Activated CD4-positive, CD25-positive, alpha-beta regulatory T cell treated with anti-CD3 and anti-CD28 coated beads, Interleukin-2, amount 50 U/mL, for 24 hours (primary cell): ENCODE results near the gene FLT3.
A peak's percentile ranks its signal among the peaks of the same experiment; 100 is the strongest.
"Not testable (repeated sequence)": the region's sequence is repeated elsewhere in the genome, so short reads cannot be mapped to it uniquely, and the experiment has no call there.

Experiments used
- ATAC-seq, 2 donors: fragments of 150-1000 bp; cut with Tn5 transposase; one replicate each; pipeline ENCODE4 v1.10.0; 2021; ENCODE audit warnings: mild to moderate bottlenecking in 1 of 2, moderate library complexity in 1 of 2

FLT3 gene

DNA sequence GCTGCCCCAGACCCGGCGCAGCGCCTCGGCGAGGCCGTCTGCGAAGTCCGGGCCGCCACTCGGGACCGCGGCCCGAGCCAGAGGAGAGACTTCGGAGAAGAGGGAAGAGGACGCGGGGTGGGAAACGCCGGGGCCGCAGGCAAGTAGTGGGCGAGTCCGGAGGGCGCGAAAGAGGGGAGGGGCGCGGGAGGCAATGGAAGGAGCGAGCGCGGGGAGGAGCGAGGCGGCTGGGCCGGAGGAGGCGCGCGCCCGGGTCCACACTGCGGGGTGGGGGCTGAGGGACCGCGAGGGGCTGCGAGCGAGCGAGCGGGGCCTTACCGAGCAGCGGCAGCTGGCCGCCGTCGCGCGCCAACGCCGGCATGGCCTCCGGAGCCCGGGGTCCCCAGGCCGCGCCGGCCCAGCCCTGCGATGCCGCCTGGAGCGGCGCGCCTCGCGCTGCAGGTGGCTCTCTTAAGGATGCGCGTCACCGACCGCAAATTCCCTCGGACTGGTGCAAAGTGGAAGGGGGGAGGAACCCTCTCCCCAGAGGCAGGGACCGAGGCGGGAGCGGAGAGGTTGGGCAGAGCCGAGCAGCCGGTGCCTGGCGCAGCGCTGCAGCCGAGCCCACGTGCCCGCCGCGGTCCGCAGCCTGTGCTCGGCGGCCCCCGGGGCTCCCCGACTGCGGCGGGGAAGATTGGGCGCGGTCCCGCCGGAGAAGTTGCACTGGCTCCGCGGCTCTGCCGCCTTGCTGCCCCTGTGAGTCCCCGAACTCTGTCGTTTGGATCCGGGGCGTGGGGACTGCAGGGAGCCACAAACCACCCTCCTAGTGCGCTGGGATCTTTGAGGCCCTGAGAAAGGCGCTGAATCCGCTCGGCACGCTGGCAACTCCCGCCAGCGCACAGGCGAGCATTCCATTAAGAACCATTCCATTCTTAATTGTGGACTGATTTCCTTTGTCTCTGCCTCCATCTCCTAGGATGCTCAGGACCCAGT, at the start of gene FLT3:
Gene FLT3, minus strand, starts transcription at position 427 of the 972 bp plus-strand sequence. Its CDS starts 66 bp downstream, at position 361.
- peak; percentile 33 to 55 for ATAC-seq

DNA sequence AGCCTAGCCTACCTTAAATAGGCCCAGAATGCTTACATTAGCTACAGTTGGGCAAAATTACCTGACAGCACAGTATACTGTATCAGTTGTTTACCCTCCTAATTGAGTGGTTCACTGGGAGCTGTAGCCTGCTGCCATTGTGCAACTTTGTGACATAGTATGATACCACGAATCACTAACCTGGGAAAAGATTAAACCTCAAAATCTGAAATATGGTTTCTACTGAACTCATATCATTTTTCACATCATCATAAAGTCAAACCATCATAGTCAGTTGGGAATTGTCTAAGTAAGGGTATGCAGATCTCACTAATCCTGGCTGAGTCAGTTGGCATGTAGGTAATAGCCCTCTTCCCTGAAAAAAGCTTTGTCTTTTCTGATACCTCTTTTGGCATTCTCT, 47.1 kb upstream of the FLT3 start:
- ATAC-seq, result peak; percentile 67 to 79

DNA sequence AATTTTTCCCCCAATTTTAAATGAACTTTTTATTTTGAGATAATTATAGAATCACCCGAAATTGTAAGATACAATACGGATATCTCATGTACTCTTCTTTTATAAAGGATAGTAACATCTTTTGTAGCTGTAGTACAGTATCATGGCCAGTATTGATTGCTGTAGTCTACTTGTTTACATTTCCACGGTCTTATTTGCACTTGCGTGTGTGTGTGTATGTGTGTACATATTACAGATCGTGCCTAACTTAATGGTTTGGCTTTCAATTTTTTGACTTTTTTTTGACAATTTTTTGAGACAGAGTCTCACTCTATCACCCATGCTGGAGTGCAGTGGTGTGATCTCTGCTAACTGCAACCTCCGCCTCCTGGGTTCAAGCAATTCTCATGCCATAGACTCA, 44.7 kb upstream of the FLT3 start:
- no peak for ATAC-seq

DNA sequence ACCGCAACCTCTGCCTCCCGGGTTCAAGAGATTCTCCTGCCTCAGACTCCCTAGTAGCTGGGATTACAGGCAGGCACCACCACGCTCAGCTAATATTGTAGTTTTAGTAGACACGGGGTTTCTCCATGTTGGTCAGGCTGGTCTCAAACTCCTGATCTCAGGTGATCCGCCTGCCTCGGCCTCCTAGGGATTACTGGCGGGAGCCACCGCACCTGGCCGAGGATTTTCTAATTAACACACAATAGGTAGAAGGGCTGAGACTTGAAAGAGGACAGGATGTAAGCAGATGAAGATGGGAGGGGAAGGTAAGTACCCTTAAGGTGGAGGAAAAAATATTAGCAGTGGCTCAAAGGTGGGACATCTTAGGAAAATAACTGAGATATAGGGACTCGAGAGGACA, 41.2 kb upstream of the FLT3 start:
- ATAC-seq, result not testable (repeated sequence)

DNA sequence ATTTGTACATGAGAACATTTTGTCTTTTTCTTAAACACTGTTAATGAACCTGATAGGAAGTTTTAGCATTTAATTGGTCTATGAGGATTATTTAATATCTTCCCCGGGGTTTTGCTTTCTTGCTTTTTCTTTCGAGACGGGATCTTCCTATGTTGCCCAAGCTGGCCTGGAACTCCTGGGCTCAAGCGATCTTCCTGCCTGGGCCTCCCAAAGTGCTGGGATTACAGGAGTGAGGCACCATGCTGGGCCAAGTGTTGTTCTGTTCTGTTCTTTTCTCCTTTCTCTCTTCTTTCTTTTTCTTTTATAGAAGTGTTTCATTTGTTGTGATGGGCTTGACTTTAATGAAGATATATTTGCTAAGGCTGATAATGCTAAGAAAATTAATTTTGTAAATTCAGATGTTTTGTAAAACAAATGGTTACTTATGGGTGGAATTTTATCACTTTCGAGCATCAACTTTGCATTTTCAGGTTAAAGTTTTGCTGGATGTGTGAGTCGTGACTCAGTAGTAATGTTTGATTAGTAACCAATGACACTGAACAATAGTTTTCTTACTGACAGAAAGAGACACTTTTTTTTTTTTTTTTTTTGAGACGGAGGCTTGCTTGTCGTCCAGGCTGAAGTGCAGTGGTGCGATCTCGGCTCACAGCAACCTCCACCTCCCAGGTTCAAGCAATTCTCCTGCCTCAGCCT, 40.2 kb upstream of the FLT3 start:
- ATAC-seq, result no peak

DNA sequence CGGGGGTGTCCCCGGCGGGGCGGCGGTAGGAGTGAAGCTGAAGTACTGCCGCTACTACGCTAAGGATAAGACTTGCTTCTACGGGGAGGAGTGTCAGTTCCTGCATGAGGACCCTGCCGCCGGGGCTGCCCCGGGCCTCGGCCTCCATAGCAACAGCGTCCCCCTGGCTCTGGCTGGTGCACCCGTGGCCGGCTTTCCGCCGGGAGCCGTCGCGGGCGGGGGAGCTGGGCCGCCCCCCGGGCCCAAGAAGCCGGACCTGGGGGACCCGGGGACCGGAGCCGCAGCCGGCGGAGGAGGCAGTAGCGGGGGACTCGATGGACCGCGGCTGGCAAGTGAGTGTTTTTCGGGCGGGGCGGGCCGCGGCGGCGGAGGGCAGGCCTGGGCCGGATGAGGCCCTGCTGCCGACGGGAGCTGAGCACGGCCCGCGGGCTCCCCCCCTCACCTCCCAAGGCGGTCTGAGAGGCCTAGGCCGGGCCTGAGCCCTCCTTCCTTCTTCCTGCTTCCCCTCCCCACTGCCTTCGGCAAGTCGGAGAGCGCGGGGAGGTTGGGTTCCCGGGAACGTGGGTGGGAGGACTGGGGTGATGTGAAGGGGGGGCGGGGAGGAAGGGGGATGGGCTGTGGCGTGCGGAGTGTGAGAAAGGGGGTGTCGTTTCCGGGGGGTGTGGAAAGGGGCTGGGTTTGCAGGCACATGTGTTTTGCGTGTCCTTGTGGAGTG, 38.5 kb upstream of the FLT3 start:
- peak; percentile 66 to 71 for ATAC-seq

DNA sequence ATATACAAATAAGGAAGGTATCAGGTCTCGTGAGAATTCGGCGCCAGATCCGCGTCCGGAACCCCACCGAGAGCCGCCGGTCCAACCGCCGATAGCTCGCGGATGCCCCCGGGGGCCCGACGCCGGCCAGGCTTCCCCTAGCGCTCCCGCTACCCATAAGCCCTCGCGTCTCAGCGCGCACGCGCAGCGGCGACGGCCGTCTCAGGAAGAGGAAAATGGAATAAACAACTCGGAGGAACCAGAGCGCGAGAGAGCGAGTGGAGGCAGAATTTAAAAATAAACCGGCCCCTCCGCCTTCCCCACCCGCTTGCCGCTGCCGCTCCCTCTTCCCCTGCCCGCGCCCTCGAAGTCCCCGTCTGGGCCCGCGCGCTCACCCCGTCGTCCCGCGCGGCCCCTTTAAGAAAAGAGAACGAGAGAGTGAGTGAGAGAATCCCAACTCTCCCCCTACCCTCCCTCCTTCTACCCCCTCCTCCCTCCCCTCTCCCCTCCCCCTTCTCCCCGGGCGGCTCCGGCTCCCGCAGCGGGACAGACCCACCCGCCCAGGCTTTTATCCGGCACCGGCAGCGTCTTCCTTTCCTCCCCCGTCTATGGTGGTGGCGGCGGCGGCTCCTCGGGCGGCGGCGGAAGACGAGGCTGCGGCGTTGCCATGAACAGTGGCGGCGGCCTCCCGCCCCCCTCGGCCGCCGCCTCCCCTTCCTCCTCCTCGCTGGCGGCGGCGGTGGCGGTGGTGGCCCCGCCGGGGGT, 37.8 kb upstream of the FLT3 start, which contains the start of gene PAN3:
Gene PAN3, plus strand, starts transcription at position 534 of the 744 bp plus-strand sequence. Its CDS starts 113 bp downstream, at position 647.
- peak; percentile 65 to 70 for ATAC-seq

DNA sequence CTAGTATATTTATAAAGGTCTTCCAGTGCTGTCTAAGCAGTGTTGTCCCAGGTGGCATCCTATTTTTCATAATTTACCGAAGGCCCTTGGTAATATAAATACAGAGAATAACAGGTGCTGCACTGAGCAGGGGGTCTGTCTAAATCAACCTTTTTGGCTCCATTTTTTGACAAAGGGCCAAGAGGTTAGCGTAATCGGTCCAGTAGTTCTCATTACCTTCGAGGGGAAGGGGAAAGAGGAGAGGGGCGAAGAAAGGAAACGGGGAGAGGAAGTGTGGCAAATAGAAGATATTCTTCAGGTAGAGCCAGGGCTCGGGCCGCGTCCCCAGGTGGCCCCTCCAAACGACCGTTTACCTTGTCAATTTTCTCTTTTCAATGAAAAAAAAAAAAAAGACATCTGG, 37.2 kb upstream of the FLT3 start:
- ATAC-seq, result no peak

DNA sequence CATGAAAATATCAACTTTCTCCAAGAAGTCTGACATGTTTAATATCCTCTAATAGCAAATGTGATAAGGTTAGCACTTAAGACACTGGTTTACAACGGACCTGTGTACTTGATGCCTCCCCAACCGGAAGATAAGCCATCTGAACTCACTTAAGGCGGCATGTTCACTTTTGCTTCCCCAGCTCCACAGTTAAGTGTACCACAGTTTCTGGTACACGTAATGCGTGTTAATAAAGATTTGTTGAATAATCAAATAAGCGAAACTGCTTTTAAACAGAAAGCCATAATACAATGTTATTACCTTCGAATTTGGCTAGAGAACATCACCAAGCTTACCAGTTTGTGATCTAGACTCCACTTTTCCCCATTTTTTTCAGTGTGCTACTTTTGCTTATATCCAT, 36.5 kb upstream of the FLT3 start:
- ATAC-seq, result no peak

DNA sequence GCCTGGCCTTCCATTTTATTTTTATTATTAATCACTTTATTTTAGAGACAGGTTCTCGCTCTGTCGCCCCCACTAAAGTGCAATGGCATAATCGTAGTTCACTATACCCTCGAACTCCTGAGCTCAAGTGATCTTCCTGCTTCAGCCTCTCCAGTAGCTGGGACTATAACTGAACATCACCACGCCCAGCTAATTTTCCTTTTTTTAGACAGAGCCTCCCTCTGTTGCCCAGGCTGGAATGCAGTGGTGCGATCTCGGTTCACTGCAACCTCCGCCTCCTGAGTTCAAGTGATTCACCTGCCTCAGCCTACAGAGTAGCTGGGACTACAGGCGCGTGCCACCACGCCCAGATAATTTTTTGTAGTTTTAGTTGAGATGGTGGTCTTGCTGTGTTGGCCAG, 31.3 kb upstream of the FLT3 start:
- no peak for ATAC-seq

DNA sequence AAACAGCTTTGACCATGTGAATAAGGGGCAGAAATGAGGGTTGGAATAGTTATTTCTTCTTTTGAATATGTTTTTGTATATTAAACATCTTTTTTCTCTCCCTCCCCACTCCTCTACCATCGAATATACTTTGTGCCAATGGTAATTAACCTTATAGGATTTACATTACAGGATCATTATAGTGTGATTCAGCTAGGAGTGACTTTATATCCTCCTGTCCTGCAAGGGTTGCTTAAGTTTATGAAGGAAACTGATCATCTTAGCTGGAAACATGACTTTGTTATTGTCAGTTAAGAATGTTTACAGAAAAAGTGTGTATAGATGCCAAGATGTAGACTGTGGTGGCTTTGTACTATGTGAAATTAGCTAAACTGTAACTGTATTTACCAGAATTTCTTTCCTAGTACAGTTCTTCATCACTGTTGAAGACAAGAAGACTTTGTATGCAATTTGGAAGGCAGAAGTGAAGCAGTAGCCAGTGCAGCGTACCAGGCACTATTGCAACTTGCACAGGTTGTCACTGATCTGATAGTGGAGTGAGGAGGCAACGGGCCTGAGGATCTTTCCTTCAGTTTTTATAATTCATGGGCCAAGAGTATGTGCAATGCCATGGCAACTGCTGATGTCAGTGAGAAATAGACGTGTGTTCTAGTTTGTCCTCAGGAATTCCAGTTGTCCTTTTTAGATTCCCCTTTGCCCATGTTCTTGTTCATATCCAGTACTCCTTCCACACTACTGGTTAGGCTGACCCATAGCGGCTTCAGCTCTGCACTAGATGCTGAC, 29.7 kb upstream of the FLT3 start:
- ATAC-seq, result no peak

DNA sequence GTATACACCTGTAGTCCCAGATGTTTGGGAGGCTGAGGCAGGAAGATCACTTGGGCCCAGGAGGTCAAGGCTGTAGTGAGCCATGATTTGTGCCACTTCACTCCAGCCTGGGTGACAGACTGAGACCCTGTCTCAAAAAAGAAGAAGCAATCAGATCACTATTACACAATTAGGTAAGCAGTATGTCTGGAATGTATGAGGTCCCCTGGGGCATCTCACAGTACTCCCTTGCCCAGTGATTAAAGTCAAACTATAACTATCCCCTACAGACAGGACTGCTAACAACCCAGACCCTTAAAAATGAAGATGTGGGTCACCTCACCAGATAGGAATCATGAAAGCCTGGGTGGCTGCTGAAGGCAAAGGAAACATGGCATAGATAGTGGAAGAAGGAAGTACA, 28.6 kb upstream of the FLT3 start:
- no peak for ATAC-seq

DNA sequence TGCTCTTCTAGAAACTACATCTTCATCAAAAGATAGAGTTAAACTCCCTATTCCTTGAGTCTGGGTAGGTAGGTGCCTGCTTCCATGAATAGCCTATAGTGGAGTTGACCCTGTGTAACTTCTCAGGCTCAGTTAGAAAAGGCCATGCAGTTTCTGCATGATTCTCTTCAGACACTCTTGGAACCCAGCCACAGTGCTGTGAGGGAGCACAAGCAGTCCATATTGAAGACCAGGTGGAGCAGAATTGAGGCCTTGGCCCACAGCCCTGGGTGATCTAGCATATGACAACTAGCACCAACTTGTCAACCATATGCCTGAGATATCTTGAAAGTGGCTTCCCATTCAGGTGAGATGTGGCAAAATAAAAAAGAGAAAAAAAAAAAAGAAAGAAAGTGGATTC, 27.7 kb upstream of the FLT3 start:
- no peak for ATAC-seq

DNA sequence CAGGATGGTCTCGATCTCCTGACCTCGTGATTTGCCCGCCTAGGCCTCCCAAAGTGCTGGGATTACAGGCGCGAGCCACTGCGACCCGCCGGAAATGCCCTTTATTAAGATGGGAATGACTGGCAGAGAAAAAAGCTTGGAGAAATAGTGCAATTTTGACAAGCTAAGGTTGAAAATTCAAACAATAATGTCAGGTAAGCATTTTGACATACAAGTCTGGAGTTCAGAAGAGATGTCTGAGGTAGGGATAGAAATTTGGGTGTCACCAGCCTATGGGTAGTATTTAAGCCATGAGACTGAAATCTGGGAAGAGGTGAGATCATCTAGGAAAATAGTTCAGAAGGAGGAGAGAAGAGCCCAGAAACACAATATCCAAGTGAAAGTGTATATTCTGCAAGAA, 20.8 kb upstream of the FLT3 start:
- ATAC-seq, result no peak

DNA sequence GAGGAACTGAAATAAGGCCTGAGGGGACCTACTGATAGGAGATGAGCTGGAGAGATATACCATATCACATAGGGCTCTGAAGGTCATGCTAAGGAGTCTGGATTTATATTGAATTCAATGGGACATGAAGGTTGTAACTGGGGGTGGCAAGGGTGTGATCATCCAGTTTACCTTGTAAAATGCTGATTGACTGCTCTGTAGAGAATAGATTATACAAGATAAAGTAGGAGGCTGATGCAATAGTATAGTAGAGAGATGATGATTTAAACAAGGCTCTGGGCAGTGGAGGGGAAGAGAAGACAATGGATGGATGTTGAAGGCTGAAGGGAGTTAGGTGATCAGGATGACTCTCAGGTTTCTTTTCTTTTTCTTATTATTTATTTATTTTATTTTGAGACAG, 19.9 kb upstream of the FLT3 start:
- no peak for ATAC-seq

DNA sequence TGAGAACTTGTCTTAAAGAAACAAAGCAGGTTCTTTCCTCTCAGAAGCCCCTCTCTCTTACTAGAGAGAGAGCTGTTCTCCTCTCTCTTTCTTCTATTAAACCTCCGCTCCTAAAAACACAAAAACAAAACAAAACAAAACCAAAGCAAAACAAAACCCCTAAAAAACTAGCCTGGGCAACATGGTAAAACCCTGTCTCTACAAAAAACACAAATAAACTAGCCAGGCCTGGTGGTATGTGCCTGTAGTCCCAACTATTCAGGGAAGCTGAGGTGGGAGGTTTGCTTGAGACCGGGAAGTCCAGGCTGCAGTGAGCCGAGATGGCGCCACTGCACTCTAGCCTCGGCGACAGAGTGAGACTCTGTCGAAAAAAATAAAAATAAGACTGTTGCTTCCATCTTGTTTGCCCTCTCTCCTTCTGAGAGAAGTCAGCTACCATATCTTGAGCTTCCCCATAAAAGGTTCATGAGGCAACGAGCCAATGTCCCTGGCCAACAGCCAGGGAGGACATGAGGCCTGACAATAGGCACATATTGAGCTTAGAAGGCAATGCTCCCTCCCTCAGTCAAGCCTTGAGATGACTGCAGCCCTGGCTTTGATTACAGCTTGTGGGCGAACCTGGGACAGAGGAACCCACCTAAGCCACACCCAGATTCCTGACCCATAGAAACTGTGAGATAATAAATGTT, 17.5 kb upstream of the FLT3 start:
- ATAC-seq, result no peak

DNA sequence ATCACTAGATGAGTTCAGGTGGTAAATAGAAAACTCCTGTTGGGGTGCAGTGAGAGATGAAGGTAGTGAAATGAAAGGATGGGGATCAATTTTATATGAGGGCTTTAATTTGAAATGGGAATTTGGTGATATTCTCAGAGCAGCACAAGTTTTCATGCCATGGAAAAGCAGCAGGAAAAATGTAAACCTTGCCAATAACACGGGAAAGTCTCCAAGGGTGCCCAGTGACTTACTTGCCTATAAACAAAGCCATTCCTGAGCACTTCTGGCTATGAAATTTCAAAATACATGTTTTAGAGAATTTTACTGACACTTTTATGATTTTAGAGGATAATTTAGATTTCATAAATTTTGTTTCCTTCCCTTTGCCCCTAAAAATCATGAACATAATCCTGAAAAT, 16.4 kb upstream of the FLT3 start:
- ATAC-seq, result no peak

DNA sequence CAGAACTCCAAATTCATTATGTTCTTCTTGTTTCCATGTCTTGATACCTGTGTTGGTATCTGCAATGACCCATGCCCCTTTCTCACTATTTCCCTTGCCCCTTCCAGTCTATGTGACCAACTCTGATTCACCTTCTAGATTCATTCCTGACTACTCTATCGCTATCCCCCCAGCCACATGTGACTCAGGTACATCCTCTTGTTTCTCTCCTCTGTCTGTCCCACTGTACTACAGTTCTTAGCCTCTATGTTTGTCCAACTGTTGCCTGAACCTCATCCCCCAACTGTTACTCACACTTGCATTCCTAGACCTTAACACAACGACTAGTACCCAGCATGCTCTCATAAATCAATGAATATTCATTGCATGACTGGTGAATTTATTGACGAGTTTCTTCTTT, 10.0 kb upstream of the FLT3 start:
- no peak for ATAC-seq

DNA sequence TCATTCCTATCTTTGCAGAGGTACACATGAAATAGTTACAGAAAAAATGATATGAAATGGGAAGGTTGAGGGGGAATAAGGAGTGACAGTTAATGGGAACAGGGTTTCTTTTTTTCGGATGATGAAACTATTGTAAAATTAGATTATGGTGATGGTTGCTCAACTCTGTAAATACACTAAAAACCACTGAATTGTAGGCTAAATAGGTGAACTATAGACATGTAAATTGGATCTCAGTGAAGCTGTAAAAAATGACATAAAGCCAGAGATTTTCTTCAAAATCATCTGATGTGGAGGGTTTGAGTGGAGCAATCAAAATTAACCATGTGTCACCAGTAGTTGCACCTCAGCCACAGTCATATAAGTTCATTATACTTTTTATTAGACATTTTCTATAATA, 6.6 kb upstream of the FLT3 start:
- no peak for ATAC-seq

DNA sequence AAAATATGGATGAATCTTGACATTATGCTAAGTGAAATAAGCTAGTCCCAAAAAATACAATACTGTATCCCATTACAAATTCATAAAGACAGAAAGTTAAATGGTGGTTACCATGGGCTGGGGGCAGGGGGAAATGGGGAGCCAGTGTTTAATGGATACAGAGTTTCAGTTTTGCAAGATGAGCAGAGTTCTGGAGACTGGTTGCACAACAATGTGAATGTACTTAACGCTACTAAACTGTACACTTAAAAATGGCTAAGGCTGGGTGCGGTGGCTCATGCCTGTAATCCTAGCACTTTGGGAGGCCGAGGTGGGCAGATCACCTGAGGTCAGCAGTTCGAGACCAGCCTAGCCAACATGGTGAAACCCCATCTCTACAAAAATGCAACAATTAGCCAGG, 1.5 kb upstream of the FLT3 start:
- not testable (repeated sequence) for ATAC-seq
